ENCODE results near the gene SYT7.

DNA sequence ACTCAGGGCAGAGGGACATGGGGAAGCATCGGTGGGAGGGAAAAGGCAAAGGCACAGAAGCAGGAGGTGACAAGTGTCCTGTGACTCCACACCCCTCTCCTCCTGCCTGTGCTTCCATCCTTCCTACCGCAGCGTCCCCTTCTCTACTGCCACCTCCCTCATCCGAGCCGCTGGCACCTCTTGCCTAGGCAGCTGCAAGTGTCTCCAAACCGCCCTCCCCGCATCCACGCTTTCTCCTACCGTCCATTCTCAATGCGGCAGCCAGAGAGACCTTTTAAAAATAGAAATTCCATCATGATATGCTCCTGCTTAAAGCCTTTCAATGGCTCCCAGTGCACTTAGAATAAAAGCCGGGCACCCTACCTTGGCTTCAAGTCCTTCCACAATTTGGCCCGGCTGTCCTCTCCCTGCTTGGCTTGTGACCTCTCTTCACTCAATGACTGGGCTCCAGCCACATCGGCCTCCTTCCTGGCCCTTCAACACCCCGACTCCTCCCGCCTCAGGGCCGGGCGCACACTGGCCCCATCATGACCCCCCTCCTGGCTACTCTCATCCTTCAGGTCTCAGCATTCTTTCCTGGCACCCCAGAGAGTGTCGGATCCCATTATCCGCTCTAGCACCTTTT is 55.8 kb downstream of the SYT7 start:
- TF ChIP-seq, protein P1, sequence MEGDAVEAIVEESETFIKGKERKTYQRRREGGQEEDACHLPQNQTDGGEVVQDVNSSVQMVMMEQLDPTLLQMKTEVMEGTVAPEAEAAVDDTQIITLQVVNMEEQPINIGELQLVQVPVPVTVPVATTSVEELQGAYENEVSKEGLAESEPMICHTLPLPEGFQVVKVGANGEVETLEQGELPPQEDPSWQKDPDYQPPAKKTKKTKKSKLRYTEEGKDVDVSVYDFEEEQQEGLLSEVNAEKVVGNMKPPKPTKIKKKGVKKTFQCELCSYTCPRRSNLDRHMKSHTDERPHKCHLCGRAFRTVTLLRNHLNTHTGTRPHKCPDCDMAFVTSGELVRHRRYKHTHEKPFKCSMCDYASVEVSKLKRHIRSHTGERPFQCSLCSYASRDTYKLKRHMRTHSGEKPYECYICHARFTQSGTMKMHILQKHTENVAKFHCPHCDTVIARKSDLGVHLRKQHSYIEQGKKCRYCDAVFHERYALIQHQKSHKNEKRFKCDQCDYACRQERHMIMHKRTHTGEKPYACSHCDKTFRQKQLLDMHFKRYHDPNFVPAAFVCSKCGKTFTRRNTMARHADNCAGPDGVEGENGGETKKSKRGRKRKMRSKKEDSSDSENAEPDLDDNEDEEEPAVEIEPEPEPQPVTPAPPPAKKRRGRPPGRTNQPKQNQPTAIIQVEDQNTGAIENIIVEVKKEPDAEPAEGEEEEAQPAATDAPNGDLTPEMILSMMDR (optimal IDR thresholded peaks at IDR 0.05 in 1 of 3, IDR thresholded peaks at IDR 0.05 in 1 of 3, conservative IDR thresholded peaks at IDR 0.05 in 1 of 3; ENCODE audit: extremely low read depth in 1 of 3, insufficient read depth in 2 of 3, low read length in 3 of 3): no peak
- TF ChIP-seq EZH2 (IDR thresholded peaks at IDR 0.05; ENCODE audit: low read length): no peak
